Myocyte (in vitro differentiated cells): Measurements from ENCODE around the gene GALR2. TPM values are rescaled to one million over a fixed set of nuclear protein-coding genes. Genes with fewer than 3 reads are reported as not detected.

ENCODE experiments used
- DNase-seq: peaks from one replicate; pipeline ENCODE4 v3.0.0-alpha.2; 2012; ENCODE audit warnings: low read depth
- total RNA-seq: library from RNA; depleted of rRNA; stranded (reverse); fragments of >200 nt; gene quantifications from 2 replicates; pipeline ENCODE4 v1.2.3, GENCODE V29; 2014

Gene GALR2
- total RNA-seq, 1 donor from 2014 or later, result not detected

- peak; percentile 65 for DNase-seq
These were observed 18.2 kb downstream of the GALR2 start for GRCh38 chr17:76092526-76093413.

GRCh38 chr17:76094046-76094445 is 19.5 kb downstream of the GALR2 start:
- no peak for DNase-seq

- no peak for DNase-seq
These were observed 21.4 kb downstream of the GALR2 start for GRCh38 chr17:76095943-76096342.

- DNase-seq, result no peak
These were observed 23.2 kb downstream of the GALR2 start for GRCh38 chr17:76097716-76098295.

- peak; percentile 32 for DNase-seq
These were observed 28.3 kb downstream of the GALR2 start for GRCh38 chr17:76102944-76103273.

- DNase-seq, result peak; percentile 95
These were observed 28.9 kb downstream of the GALR2 start, which contains the start of gene EXOC7 for GRCh38 chr17:76103274-76104139. Gene EXOC7, minus strand, starts transcription at chr17:76103787. Its CDS starts 95 bp downstream, at chr17:76103692.

- DNase-seq, result no peak
These were observed 29.7 kb downstream of the GALR2 start for GRCh38 chr17:76104140-76104895.

- DNase-seq, result no peak
These were observed 30.3 kb downstream of the GALR2 start for GRCh38 chr17:76104896-76105231.

- DNase-seq, result no peak
These were observed 32.1 kb downstream of the GALR2 start for GRCh38 chr17:76106703-76107102.

GRCh38 chr17:76107509-76107908 is 32.9 kb downstream of the GALR2 start:
- DNase-seq, result no peak

GRCh38 chr17:76111956-76112355 is 37.4 kb downstream of the GALR2 start:
- no peak for DNase-seq

- no peak for DNase-seq
These were observed 40.7 kb downstream of the GALR2 start for GRCh38 chr17:76115138-76115754.

- DNase-seq, result no peak
These were observed 45.1 kb downstream of the GALR2 start for GRCh38 chr17:76119409-76120371.

GRCh38 chr17:76120658-76121008 is 46.1 kb downstream of the GALR2 start:
- no peak for DNase-seq

GRCh38 chr17:76121932-76122430 is 47.4 kb downstream of the GALR2 start:
- DNase-seq, result no peak

- no peak for DNase-seq
These were observed 48.0 kb downstream of the GALR2 start for GRCh38 chr17:76122431-76123190.

GRCh38 chr17:76123191-76123499 is 48.6 kb downstream of the GALR2 start:
- no peak for DNase-seq

- DNase-seq, result no peak
These were observed 49.4 kb downstream of the GALR2 start for GRCh38 chr17:76123749-76124581.
